Neural cell (in vitro differentiated cells): ENCODE results near the gene MEIOB. TPM values are rescaled to one million over a fixed set of nuclear protein-coding genes. Genes with fewer than 3 reads are reported as not detected.

ENCODE experiments used
- H2AFZ ChIP-seq: fragments of 200-600, 300-800 bp; sonication (generic), shearing (Covaris generic); 2 replicates; pipeline ENCODE4 v1.6.0; 2014; ENCODE audit warnings: low read depth, mild to moderate bottlenecking, antibody characterized with exemption, low read length, moderate library complexity
- H3F3A ChIP-seq: fragments of 200-600 bp; shearing (Covaris generic); 2 replicates; pipeline ENCODE4 v1.6.1; 2016; ENCODE audit warnings: mild to moderate bottlenecking, moderate library complexity, mixed read lengths, antibody characterized with exemption, low read length; ENCODE audit not compliant: insufficient read depth, poor library complexity, severe bottlenecking
- H3K27ac ChIP-seq: fragments of 200-600, 300-800 bp; sonication (generic), shearing (Covaris generic); 2 replicates; pipeline ENCODE4 v1.5.1; 2014; ENCODE audit warnings: mild to moderate bottlenecking, low read length, moderate library complexity
- H3K27me3 ChIP-seq: fragments of 300-800, 200-600 bp; sonication (generic), shearing (Covaris generic); 2 replicates; pipeline ENCODE4 v1.6.0; 2014; ENCODE audit warnings: mild to moderate bottlenecking, low read depth, low read length, moderate library complexity; ENCODE audit not compliant: insufficient read depth
- H3K36me3 ChIP-seq: fragments of 300-800, 200-600 bp; sonication (generic), shearing (Covaris generic); 2 replicates; pipeline ENCODE4 v1.5.1; 2014; ENCODE audit warnings: mild to moderate bottlenecking, antibody characterized with exemption, low read length, moderate library complexity; ENCODE audit not compliant: insufficient read depth
- H3K4me2 ChIP-seq: fragments of 300-800, 200-600 bp; sonication (generic), shearing (Covaris generic); 2 replicates; pipeline ENCODE4 v1.6.0; 2014; ENCODE audit warnings: mild to moderate bottlenecking, low read length
- H3K4me3 ChIP-seq: fragments of 300-800, 200-600 bp; sonication (generic), shearing (Covaris generic); 2 replicates; pipeline ENCODE4 v1.5.1; 2014; ENCODE audit warnings: mild to moderate bottlenecking, low read length, moderate library complexity
- H3K79me2 ChIP-seq: fragments of 200-600 bp; shearing (Covaris generic); replicated peaks from 2 replicates; pipeline ENCODE4 v1.6.0; 2014; ENCODE audit warnings: mild to moderate bottlenecking, low read length, moderate library complexity; ENCODE audit not compliant: insufficient read depth
- H3K9ac ChIP-seq: fragments of 300-800, 200-600 bp; sonication (generic), shearing (Covaris generic); 2 replicates; pipeline ENCODE4 v1.6.1; 2016; ENCODE audit warnings: mild to moderate bottlenecking, low read length, mixed read lengths
- H3K9me2 ChIP-seq: fragments of 200-600 bp; shearing (Covaris generic); 2 replicates; pipeline ENCODE4 v1.6.1; 2016; ENCODE audit warnings: mild to moderate bottlenecking, low read length, mixed read lengths; ENCODE audit not compliant: insufficient read depth
- H3K9me3 ChIP-seq: fragments of 200-600, 300-800 bp; sonication (generic), shearing (Covaris generic); 2 replicates; pipeline ENCODE4 v1.6.1; 2016; ENCODE audit warnings: mild to moderate bottlenecking, mixed run types, low read length, moderate library complexity, mixed read lengths
- H4K20me1 ChIP-seq: fragments of 200-600 bp; shearing (Covaris generic); 2 replicates; pipeline ENCODE4 v1.6.1; 2016; ENCODE audit warnings: mild to moderate bottlenecking, mixed run types; ENCODE audit not compliant: insufficient read depth
- EP300 ChIP-seq: fragments of 450-650 bp; conservative IDR thresholded peaks from 2 replicates; pipeline ENCODE4 v1.6.1; 2014; ENCODE audit warnings: antibody characterized with exemption, mild to moderate bottlenecking, moderate library complexity; ENCODE audit not compliant: poor library complexity, severe bottlenecking
- EZH2 ChIP-seq: fragments of 200-600, 300-800 bp; shearing (Covaris generic), sonication (generic); IDR thresholded peaks from 2 replicates; pipeline ENCODE4 v1.6.1; 2014; ENCODE audit warnings: antibody characterized with exemption, low read length, borderline replicate concordance, mild to moderate bottlenecking; ENCODE audit not compliant: insufficient read depth, poor library complexity, severe bottlenecking
- MXI1 ChIP-seq: fragments of 450-650 bp; conservative IDR thresholded peaks from 2 replicates; pipeline ENCODE4 v1.6.1; 2014; ENCODE audit warnings: antibody characterized with exemption, mild to moderate bottlenecking; ENCODE audit not compliant: poor library complexity, severe bottlenecking
- POLR2AphosphoS5 ChIP-seq: IDR thresholded peaks from 2 replicates; pipeline ENCODE4 v1.6.1; 2012
- RAD21 ChIP-seq: fragments of 450-650 bp; conservative IDR thresholded peaks from 2 replicates; pipeline ENCODE4 v1.6.1; 2014; ENCODE audit warnings: antibody characterized with exemption, mild to moderate bottlenecking, moderate library complexity
- SMC3 ChIP-seq: fragments of 450-650 bp; conservative IDR thresholded peaks from 2 replicates; pipeline ENCODE4 v1.6.1; 2014; ENCODE audit warnings: antibody characterized with exemption, mild to moderate bottlenecking, moderate library complexity; ENCODE audit not compliant: poor library complexity
- TAF1 ChIP-seq: IDR thresholded peaks from 2 replicates; pipeline ENCODE4 v1.6.1; 2012; ENCODE audit warnings: low read depth
- polyA plus RNA-seq: library from polyadenylated mRNA; depleted of rRNA; stranded (reverse); fragments of >200 nt; gene quantifications from 2 replicates; pipeline ENCODE4 v1.2.3, GENCODE V29; 2014
- TF ChIP-seq, protein P1 (sequence below): IDR thresholded peaks from 2 replicates; pipeline ENCODE4 v1.6.1; 2012; ENCODE audit warnings: borderline replicate concordance
- TF ChIP-seq, protein P2 (sequence below): fragments of 450-650 bp; IDR thresholded peaks from 2 replicates; pipeline ENCODE4 v1.5.1; 2014; ENCODE audit warnings: antibody characterized with exemption, mild to moderate bottlenecking, moderate library complexity; ENCODE audit not compliant: poor library complexity, severe bottlenecking

MEIOB gene
- polyA plus RNA-seq, 1 donor from 2014 or later: not detected

DNA sequence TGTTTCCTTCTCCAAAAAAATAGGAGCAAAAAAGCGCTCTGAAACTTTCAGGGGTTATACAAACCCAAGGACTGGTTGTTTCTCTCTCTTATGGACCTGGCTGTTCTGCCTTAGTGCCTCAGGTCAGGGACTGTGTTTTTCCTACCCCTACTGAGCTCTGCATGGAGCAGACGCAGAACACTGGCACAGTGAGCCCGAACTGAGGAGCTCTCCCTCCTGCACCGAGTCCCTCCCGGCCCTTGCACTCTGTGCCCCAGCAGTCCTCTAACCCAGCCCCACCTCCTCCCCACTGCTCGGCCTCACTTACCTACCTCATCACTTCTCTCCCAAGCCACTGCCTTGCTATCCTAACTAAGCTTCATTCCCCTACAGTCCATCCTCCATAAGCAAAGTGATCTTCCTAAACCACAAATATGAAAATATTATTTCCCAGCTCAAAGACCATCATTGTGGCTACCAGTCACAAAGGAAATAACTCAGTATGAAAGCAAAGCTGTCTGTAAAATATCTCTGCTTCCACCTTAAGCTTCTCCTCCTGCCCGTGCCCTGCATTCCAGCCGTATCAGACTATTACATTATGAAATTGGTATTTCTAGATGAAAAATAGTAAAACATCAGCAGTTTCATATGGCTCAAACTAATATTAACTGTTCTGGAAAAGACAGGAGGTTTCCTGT lies 13.6 kb downstream of the MEIOB start:
- no peaks in the 10 kb centered on the region for H3K79me2 ChIP-seq
- H3K36me3 ChIP-seq: no peaks in the 10 kb centered on the region
- no peak overlapping the region for H3K4me2 ChIP-seq
- H3K9me3 ChIP-seq: no peaks in the 10 kb centered on the region
- H3K9me2 ChIP-seq: no peaks in the 10 kb centered on the region
- H3K27ac ChIP-seq: no peak overlapping the region
- no peak for TF ChIP-seq RAD21
- TF ChIP-seq POLR2AphosphoS5: no peak
- TF ChIP-seq, protein P1, sequence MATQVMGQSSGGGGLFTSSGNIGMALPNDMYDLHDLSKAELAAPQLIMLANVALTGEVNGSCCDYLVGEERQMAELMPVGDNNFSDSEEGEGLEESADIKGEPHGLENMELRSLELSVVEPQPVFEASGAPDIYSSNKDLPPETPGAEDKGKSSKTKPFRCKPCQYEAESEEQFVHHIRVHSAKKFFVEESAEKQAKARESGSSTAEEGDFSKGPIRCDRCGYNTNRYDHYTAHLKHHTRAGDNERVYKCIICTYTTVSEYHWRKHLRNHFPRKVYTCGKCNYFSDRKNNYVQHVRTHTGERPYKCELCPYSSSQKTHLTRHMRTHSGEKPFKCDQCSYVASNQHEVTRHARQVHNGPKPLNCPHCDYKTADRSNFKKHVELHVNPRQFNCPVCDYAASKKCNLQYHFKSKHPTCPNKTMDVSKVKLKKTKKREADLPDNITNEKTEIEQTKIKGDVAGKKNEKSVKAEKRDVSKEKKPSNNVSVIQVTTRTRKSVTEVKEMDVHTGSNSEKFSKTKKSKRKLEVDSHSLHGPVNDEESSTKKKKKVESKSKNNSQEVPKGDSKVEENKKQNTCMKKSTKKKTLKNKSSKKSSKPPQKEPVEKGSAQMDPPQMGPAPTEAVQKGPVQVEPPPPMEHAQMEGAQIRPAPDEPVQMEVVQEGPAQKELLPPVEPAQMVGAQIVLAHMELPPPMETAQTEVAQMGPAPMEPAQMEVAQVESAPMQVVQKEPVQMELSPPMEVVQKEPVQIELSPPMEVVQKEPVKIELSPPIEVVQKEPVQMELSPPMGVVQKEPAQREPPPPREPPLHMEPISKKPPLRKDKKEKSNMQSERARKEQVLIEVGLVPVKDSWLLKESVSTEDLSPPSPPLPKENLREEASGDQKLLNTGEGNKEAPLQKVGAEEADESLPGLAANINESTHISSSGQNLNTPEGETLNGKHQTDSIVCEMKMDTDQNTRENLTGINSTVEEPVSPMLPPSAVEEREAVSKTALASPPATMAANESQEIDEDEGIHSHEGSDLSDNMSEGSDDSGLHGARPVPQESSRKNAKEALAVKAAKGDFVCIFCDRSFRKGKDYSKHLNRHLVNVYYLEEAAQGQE: no peak
- no peak for TF ChIP-seq EZH2
- TF ChIP-seq, protein P2, sequence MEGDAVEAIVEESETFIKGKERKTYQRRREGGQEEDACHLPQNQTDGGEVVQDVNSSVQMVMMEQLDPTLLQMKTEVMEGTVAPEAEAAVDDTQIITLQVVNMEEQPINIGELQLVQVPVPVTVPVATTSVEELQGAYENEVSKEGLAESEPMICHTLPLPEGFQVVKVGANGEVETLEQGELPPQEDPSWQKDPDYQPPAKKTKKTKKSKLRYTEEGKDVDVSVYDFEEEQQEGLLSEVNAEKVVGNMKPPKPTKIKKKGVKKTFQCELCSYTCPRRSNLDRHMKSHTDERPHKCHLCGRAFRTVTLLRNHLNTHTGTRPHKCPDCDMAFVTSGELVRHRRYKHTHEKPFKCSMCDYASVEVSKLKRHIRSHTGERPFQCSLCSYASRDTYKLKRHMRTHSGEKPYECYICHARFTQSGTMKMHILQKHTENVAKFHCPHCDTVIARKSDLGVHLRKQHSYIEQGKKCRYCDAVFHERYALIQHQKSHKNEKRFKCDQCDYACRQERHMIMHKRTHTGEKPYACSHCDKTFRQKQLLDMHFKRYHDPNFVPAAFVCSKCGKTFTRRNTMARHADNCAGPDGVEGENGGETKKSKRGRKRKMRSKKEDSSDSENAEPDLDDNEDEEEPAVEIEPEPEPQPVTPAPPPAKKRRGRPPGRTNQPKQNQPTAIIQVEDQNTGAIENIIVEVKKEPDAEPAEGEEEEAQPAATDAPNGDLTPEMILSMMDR: no peak
- TF ChIP-seq SMC3: no peak
- no peak for TF ChIP-seq TAF1
- TF ChIP-seq MXI1: no peak
- TF ChIP-seq EP300: no peak
- H3K27me3 ChIP-seq: peaks cover 52% of the 10 kb centered on the region
- no peak overlapping the region for H3K4me3 ChIP-seq
- H3F3A ChIP-seq: no peaks in the 10 kb centered on the region
- no peak overlapping the region for H3K9ac ChIP-seq
- H4K20me1 ChIP-seq: no peaks in the 10 kb centered on the region
- no peak overlapping the region for H2AFZ ChIP-seq

DNA sequence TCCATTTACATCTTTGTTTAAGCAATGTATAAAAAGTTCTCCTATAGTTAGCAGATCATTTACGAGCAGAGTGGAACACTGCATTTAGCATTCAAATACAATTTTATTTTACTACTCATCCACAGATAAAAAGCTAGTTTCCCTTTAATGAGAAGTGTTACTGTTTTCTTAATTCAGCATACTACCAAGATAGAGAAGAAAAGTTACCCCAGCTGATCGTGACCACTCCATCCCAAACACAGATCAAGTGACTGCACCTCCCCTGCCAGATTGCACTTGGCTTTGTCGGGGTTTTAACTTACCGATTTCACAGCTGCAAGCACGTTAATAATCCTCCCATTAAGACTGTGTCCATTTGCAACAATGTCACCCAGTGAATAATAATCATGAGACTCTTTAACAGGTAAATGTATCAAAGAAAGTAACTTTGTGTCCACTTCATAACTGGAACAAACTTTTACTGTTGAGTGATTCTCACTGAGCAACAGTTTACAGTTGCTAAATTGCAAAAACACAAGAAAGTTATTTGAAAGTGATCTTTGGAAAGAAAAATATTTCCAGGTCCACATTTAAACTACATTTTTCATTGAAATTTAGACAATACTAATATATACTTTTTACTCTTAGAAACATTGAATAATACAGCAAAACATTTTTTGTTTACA lies 14.4 kb downstream of the MEIOB start:
- Histone ChIP-seq H2AFZ (no peak overlapping the region), H3F3A (no peaks in the 10 kb centered on the region), H3K9me2 (no peaks in the 10 kb centered on the region), H3K27me3 (peaks cover 58% of the 10 kb centered on the region), H3K27ac (no peak overlapping the region), H3K4me2 (no peak overlapping the region), H3K36me3 (no peaks in the 10 kb centered on the region), H4K20me1 (no peaks in the 10 kb centered on the region), H3K9me3 (no peaks in the 10 kb centered on the region), H3K9ac (no peak overlapping the region), H3K79me2 (no peaks in the 10 kb centered on the region), H3K4me3 (no peak overlapping the region)
- TF ChIP-seq POLR2AphosphoS5 (no peak), EP300 (no peak), TAF1 (no peak), MXI1 (no peak)
